Adrenal gland (tissue), 5 donors: ENCODE results near the gene MT1X.

Experiments
- CTCF ChIP-seq, 6 experiments: fragments of 450-650 bp in 4 of 6; fragments of 200-600 bp in 2 of 6; sonication (generic) in 1 of 6; IDR thresholded peaks; 1 replicate in 5 of 6; 2 replicates in 1 of 6; pipeline versions ENCODE4 v1.5.1 to v1.8.0; 2016 to 2021; ENCODE audit warnings: antibody characterized with exemption in 6 of 6, mild to moderate bottlenecking in 2 of 6, moderate library complexity in 1 of 6
- POLR2A ChIP-seq, 2 donors: fragments of 450-650 bp; IDR thresholded peaks; one replicate each; pipeline ENCODE4 v1.6.1; 2017; ENCODE audit warnings: antibody characterized with exemption in 2 of 2, mild to moderate bottlenecking in 2 of 2, moderate library complexity in 1 of 2
- donor health status: DM: no; HTN: no; CAD: no.

- TF ChIP-seq CTCF (IDR thresholded peaks at IDR 0.05) (no peak), POLR2A (IDR thresholded peaks at IDR 0.05) (no peak)
These were observed 32.5 kb upstream of the MT1X start for GRCh38 chr16:56649820-56650219.
